Measurements from ENCODE around the gene MPP3. TPM values are rescaled to one million over a fixed set of nuclear protein-coding genes. Genes with fewer than 3 reads are reported as not detected.
"Not testable (repeated sequence)": the region's sequence is repeated elsewhere in the genome, so short reads cannot be mapped to it uniquely, and the experiment has no call there.

Gene MPP3
- total and polyA plus RNA-seq, 4 donors: 15.9 to 41.5 (median 31.2) TPM

DNA sequence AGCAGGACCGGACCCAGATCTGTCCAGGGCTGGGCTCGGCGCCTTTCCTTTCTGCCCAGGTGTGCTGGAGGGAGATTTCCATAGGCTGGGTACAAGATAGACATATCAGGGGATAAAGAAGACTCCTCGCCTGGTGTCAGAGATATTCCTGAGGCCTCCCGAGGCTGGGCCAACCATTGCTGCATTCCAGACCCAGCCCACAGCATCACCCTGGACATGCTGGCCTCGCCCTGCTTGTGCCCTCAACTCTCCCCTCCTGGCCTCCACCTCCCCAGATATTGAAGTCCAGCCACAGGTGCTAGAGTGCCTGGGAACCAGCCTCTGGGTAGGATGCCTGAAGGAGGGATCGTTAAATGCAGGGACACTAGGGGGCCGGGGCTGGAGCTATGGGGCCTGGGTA lies 16.2 kb upstream of the MPP3 start:
- Histone ChIP-seq H3K27me3 (ENCODE audit: control insufficient read depth, insufficient read depth, low read length) (no peaks in the 10 kb centered on the region), H3K36me3 (ENCODE audit: control insufficient read depth, insufficient read depth, low read length) (no peaks in the 10 kb centered on the region), H3K4me3 (ENCODE audit: low read depth, low read length) (no peak overlapping the region), H3K9me3 (ENCODE audit: control insufficient read depth, insufficient read depth, low read length) (no peaks in the 10 kb centered on the region), H3K4me1 (ENCODE audit: control insufficient read depth, insufficient read depth, low read length) (no peaks in the 10 kb centered on the region), H3K27ac (ENCODE audit: low read depth, low read length) (no peak overlapping the region)
- no peak for DNase-seq (ENCODE audit: low read depth in 4 of 6, low spot score in 6 of 6)
- WGBS (ENCODE audit: insufficient coverage): 88% methylated on average over 6 of the region's 8 CpGs

DNA sequence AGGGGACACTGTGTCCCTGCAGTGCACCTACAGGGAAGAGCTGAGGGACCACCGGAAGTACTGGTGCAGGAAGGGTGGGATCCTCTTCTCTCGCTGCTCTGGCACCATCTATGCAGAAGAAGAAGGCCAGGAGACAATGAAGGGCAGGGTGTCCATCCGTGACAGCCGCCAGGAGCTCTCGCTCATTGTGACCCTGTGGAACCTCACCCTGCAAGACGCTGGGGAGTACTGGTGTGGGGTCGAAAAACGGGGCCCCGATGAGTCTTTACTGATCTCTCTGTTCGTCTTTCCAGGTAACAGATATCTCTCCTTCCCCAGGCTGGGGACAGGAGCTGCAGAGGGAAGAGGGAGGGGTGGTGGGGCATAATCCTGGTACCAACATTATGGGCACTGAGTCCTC lies 15.7 kb upstream of the MPP3 start:
- H3K27ac ChIP-seq (ENCODE audit: low read depth, low read length): no peak overlapping the region
- no peak for DNase-seq (ENCODE audit: low read depth in 4 of 6, low spot score in 6 of 6)
- H3K4me3 ChIP-seq (ENCODE audit: low read depth, low read length): no peak overlapping the region
- no peaks in the 10 kb centered on the region for H3K36me3 ChIP-seq (ENCODE audit: control insufficient read depth, insufficient read depth, low read length)
- H3K27me3 ChIP-seq (ENCODE audit: control insufficient read depth, insufficient read depth, low read length): no peaks in the 10 kb centered on the region
- H3K9me3 ChIP-seq (ENCODE audit: control insufficient read depth, insufficient read depth, low read length): no peaks in the 10 kb centered on the region
- H3K4me1 ChIP-seq (ENCODE audit: control insufficient read depth, insufficient read depth, low read length): no peaks in the 10 kb centered on the region
- WGBS (ENCODE audit: insufficient coverage): 89% methylated on average over 2 of the region's 10 CpGs

DNA sequence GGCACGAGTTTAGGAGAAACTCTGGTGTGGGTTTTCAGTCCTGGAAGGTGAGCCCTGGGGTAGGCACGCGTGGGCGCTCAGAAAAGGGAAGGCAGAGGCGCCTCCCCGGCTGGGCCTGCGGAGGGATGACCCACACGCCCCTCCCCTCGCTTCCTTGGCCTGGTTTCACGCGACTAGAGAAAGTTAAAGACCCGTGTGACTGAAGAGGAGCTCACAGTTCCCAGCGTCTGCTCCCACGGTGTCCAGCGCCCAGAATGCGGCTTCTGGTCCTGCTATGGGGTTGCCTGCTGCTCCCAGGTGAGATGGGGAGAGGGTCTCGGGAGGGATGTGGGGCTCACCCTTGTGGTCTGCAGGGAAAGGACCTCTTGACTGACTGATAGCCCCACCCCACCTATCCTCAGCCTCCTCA lies 14.0 kb upstream of the MPP3 start, which contains the start of gene CD300LG:
TSS of gene CD300LG (plus strand) at position 214 of the 409 bp plus-strand sequence. CDS start at position 255, 41 bp downstream.
- no peaks in the 10 kb centered on the region for H3K36me3 ChIP-seq (ENCODE audit: control insufficient read depth, insufficient read depth, low read length)
- no peaks in the 10 kb centered on the region for H3K9me3 ChIP-seq (ENCODE audit: control insufficient read depth, insufficient read depth, low read length)
- H3K4me1 ChIP-seq (ENCODE audit: control insufficient read depth, insufficient read depth, low read length): no peaks in the 10 kb centered on the region
- no peak for DNase-seq (ENCODE audit: low read depth in 4 of 6, low spot score in 6 of 6)
- no peaks in the 10 kb centered on the region for H3K27me3 ChIP-seq (ENCODE audit: control insufficient read depth, insufficient read depth, low read length)
- H3K4me3 ChIP-seq (ENCODE audit: low read depth, low read length): no peak within 1 kb of the TSS
- no peak within 1 kb of the TSS for H3K27ac ChIP-seq (ENCODE audit: low read depth, low read length)
- 28% methylated on average over 16 of the region's 17 CpGs for WGBS (ENCODE audit: insufficient coverage)

DNA sequence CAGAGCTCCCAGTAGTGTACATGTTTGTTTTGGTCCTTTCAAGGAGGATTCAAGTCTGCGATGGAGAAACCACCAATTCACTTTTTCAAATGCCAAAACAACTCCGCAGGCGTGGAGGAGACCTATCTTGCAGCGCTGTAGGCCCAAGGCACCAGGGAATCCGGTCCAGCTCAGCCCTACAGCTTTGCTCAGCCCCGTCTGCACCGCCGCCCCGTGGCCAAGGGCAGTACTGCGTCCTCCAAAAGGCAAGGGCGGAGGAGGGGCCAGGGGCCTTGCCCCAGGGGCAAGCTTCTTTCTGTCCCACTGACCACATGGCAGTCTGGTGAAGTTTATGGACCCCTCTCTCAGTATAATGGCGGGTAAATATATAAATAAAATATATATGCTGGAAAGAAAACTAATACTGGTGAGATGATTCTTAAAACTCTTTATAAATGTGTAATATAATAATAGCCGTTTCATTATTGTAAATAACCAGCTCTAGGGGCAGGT lies 13.3 kb upstream of the MPP3 start:
- Histone ChIP-seq H3K27me3 (ENCODE audit: control insufficient read depth, insufficient read depth, low read length) (no peaks in the 10 kb centered on the region), H3K4me1 (ENCODE audit: control insufficient read depth, insufficient read depth, low read length) (no peaks in the 10 kb centered on the region), H3K9me3 (ENCODE audit: control insufficient read depth, insufficient read depth, low read length) (no peaks in the 10 kb centered on the region), H3K4me3 (ENCODE audit: low read depth, low read length) (no peak overlapping the region), H3K36me3 (ENCODE audit: control insufficient read depth, insufficient read depth, low read length) (no peaks in the 10 kb centered on the region), H3K27ac (ENCODE audit: low read depth, low read length) (no peak overlapping the region)
- DNase-seq (ENCODE audit: low read depth in 4 of 6, low spot score in 6 of 6): peak in 3 of 6 donors; percentile 42 to 79 (median 79)
- 17% methylated on average over 6 of the region's 13 CpGs for WGBS (ENCODE audit: insufficient coverage)

DNA sequence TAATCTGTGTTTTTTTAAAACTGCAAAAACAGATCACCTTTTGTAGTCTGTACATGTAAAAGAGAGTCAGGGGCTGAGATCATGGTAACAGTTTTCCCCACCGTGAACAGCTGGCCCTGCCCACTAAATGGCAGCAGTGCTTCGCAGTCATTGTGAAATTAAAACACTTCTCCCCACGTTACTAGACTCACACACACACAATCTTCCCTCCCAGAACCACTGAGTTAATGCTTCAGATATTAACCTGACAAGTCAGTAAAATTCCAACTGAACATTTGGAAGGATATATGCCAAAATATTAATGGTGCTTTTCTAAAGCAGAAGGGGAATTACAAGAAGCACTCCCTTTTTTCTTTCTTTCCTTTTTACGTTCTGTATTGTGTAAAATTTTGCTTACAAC lies 12.8 kb upstream of the MPP3 start:
- H3K36me3 ChIP-seq (ENCODE audit: control insufficient read depth, insufficient read depth, low read length): no peaks in the 10 kb centered on the region
- H3K4me3 ChIP-seq (ENCODE audit: low read depth, low read length): no peak overlapping the region
- no peak overlapping the region for H3K27ac ChIP-seq (ENCODE audit: low read depth, low read length)
- WGBS (ENCODE audit: insufficient coverage): no CpG with 5 or more reads among the region's 4 CpGs
- H3K27me3 ChIP-seq (ENCODE audit: control insufficient read depth, insufficient read depth, low read length): no peaks in the 10 kb centered on the region
- no peaks in the 10 kb centered on the region for H3K9me3 ChIP-seq (ENCODE audit: control insufficient read depth, insufficient read depth, low read length)
- DNase-seq (ENCODE audit: low read depth in 4 of 6, low spot score in 6 of 6): no peak
- no peaks in the 10 kb centered on the region for H3K4me1 ChIP-seq (ENCODE audit: control insufficient read depth, insufficient read depth, low read length)

DNA sequence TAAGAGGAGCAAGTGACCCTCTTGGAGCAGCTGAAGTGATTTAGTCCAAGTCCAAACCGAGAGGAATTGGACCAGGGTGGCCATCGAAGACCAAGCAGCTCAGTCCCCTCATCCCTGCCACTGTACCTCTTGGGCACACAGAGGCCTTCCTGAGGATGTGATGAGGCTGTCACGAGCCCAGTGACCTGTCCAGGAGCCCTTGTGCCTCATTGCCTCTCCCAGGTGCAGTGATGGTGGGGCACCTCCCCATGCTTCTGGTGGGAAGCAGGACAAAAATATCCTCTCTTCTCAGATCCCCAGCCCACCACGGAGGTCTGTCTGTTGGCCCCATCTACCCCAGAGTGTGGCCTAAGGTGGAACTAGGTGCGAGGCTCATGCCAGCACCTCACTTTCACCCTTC lies 11.3 kb upstream of the MPP3 start:
- Histone ChIP-seq H3K9me3 (ENCODE audit: control insufficient read depth, insufficient read depth, low read length) (no peaks in the 10 kb centered on the region), H3K4me3 (ENCODE audit: low read depth, low read length) (no peak overlapping the region), H3K4me1 (ENCODE audit: control insufficient read depth, insufficient read depth, low read length) (no peaks in the 10 kb centered on the region), H3K36me3 (ENCODE audit: control insufficient read depth, insufficient read depth, low read length) (no peaks in the 10 kb centered on the region), H3K27me3 (ENCODE audit: control insufficient read depth, insufficient read depth, low read length) (peaks cover 2% of the 10 kb centered on the region), H3K27ac (ENCODE audit: low read depth, low read length) (no peak overlapping the region)
- 90% methylated on average over 3 of the region's 5 CpGs for WGBS (ENCODE audit: insufficient coverage)
- DNase-seq (ENCODE audit: low read depth in 4 of 6, low spot score in 6 of 6): no peak

DNA sequence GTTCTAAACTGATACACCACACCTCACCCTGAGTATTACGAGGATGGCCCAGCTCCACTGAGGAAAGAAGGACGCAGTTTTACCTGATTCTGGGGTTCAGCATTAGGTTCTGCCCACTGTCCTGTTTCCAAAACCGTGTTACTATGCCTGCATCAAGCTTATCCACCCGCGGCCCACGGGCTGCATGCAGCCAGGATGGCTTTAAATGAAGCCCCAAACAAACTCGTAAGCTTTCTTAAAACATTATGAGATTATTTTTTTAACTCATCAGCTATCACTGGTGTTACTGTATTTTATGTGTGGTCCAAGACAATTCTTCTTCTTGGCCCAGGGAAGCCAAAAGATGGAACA lies 10.0 kb upstream of the MPP3 start:
- Histone ChIP-seq H3K4me1 (ENCODE audit: control insufficient read depth, insufficient read depth, low read length) (no peaks in the 10 kb centered on the region), H3K27me3 (ENCODE audit: control insufficient read depth, insufficient read depth, low read length) (peaks cover 2% of the 10 kb centered on the region), H3K4me3 (ENCODE audit: low read depth, low read length) (no peak overlapping the region), H3K9me3 (ENCODE audit: control insufficient read depth, insufficient read depth, low read length) (no peaks in the 10 kb centered on the region), H3K27ac (ENCODE audit: low read depth, low read length) (no peak overlapping the region), H3K36me3 (ENCODE audit: control insufficient read depth, insufficient read depth, low read length) (no peaks in the 10 kb centered on the region)
- no peak for DNase-seq (ENCODE audit: low read depth in 4 of 6, low spot score in 6 of 6)
- 73% methylated on average over 2 of the region's 7 CpGs for WGBS (ENCODE audit: insufficient coverage)

DNA sequence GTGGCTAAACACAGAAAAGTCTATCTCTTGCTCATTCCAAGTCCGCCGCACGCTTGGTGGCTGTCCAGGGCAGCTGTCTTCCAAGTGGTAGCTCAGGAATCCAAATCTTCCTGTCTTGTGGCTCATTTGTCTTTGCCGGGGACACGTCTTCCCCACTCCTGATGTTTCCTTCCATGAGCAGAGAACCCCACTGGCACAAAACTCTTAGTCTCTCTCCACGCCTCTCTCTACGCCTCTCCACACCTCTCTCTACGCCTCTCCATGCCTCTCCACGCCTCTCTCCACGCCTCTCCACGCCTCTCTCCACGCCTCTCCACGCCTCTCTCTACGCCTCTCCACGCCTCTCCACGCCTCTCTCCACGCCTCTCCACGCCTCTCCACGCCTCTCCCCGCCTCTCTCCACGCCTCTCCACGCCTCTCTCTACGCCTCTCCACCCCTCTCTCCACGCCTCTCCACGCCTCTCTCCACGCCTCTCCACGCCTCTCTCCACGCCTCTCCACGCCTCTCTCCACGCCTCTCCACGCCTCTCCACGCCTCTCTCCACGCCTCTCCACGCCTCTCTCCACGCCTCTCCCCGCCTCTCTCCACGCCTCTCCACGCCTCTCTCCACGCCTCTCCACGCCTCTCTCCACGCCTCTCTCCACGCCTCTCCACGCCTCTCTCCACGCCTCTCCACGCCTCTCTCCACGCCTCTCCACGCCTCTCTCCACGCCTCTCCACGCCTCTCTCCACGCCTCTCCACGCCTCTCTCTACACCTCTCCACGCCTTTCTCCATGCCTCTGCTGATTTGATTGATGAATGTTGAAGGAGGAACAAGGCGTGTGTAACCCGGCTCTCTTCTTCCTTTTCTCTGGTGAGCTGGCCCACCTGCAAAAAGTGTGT lies 9.4 kb upstream of the MPP3 start:
- not testable (repeated sequence) for H3K9me3 ChIP-seq (ENCODE audit: control insufficient read depth, insufficient read depth, low read length); H3K4me3 ChIP-seq (ENCODE audit: low read depth, low read length); H3K27me3 ChIP-seq (ENCODE audit: control insufficient read depth, insufficient read depth, low read length); H3K36me3 ChIP-seq (ENCODE audit: control insufficient read depth, insufficient read depth, low read length); H3K27ac ChIP-seq (ENCODE audit: low read depth, low read length); H3K4me1 ChIP-seq (ENCODE audit: control insufficient read depth, insufficient read depth, low read length)
- peak in 1 of 6 donors; percentile 32 for DNase-seq (ENCODE audit: low read depth in 4 of 6, low spot score in 6 of 6)
- 90% methylated on average over 27 of the region's 54 CpGs for WGBS (ENCODE audit: insufficient coverage)

DNA sequence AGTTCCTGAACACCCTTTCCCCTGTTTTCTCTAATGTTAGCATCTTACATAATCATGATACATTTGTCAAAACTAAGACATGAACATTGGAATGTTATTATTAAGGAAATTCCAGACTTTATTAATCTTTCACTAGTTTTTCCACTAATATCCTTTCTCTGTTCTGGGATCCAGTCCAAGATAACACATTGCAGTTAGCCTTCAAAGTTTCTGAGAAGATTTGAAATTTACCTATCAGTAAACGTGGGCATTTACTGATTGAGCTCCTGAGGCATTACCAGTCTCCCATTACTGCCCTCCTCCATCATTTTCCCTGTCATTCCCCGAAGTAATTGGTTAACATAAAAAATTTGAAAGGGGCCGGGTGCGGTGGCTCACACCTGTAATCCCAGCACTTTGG lies 8.3 kb upstream of the MPP3 start:
- H3K4me3 ChIP-seq (ENCODE audit: low read depth, low read length): no peak overlapping the region
- H3K9me3 ChIP-seq (ENCODE audit: control insufficient read depth, insufficient read depth, low read length): no peaks in the 10 kb centered on the region
- H3K27ac ChIP-seq (ENCODE audit: low read depth, low read length): no peak overlapping the region
- WGBS (ENCODE audit: insufficient coverage): 81% methylated on average over 4 of the region's 4 CpGs
- no peaks in the 10 kb centered on the region for H3K36me3 ChIP-seq (ENCODE audit: control insufficient read depth, insufficient read depth, low read length)
- no peak for DNase-seq (ENCODE audit: low read depth in 4 of 6, low spot score in 6 of 6)
- H3K4me1 ChIP-seq (ENCODE audit: control insufficient read depth, insufficient read depth, low read length): no peaks in the 10 kb centered on the region
- H3K27me3 ChIP-seq (ENCODE audit: control insufficient read depth, insufficient read depth, low read length): peaks cover 2% of the 10 kb centered on the region

DNA sequence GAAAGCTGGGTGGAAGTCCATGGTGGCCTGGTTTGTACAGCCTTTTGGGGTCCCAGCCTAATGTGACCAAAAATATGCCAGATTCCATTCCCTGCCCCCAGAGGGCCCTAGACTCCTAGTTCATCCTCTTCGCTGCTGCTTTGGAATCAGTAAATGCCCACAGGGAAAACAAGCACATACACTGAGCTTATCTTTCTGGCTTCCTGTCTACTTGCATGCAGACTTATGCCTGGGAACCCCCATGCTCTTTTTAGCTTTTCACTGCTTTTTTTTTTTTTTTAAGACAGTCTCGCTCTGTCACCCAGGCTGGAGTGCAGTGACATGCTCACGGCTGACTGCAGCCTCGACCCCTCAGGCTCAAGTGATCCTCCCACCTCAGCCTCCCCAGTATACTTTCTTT lies 7.9 kb upstream of the MPP3 start:
- H3K4me1 ChIP-seq (ENCODE audit: control insufficient read depth, insufficient read depth, low read length): no peaks in the 10 kb centered on the region
- 50% methylated on average over 1 of the region's 4 CpGs for WGBS (ENCODE audit: insufficient coverage)
- H3K36me3 ChIP-seq (ENCODE audit: control insufficient read depth, insufficient read depth, low read length): no peaks in the 10 kb centered on the region
- no peak overlapping the region for H3K27ac ChIP-seq (ENCODE audit: low read depth, low read length)
- H3K4me3 ChIP-seq (ENCODE audit: low read depth, low read length): no peak overlapping the region
- H3K9me3 ChIP-seq (ENCODE audit: control insufficient read depth, insufficient read depth, low read length): no peaks in the 10 kb centered on the region
- H3K27me3 ChIP-seq (ENCODE audit: control insufficient read depth, insufficient read depth, low read length): peaks cover 2% of the 10 kb centered on the region
- DNase-seq (ENCODE audit: low read depth in 4 of 6, low spot score in 6 of 6): peak in 1 of 6 donors; percentile 14
